SK-N-SH treated with all-trans-retinoic acid at 6 μM for 48 hours (cell line): Measurements from ENCODE around the gene NMT1.

Source experiments
- OSR1 ChIP-seq: fragments of 250-450 bp; sonication (Bioruptor Pico); IDR thresholded peaks from 2 replicates; pipeline ENCODE4 v1.8.0; 2022; ENCODE audit warnings: moderate library complexity, mild to moderate bottlenecking, inconsistent platforms
- PPARA ChIP-seq: fragments of 250-450 bp; sonication (Bioruptor Pico); IDR thresholded peaks from 2 replicates; pipeline ENCODE4 v1.5.0; 2020; ENCODE audit warnings: mild to moderate bottlenecking, borderline replicate concordance
- RARB ChIP-seq: fragments of 250-450 bp; sonication (Bioruptor Pico); IDR thresholded peaks from 2 replicates; pipeline ENCODE4 v1.8.0; 2021; ENCODE audit warnings: mild to moderate bottlenecking, moderate library complexity
- TOX ChIP-seq: fragments of 250-450 bp; sonication (Bioruptor Pico); IDR thresholded peaks from 2 replicates; pipeline ENCODE4 v1.8.0; 2021; ENCODE audit warnings: mild to moderate bottlenecking, moderate library complexity, borderline replicate concordance
- TSHZ2 ChIP-seq: fragments of 250-450 bp; sonication (Bioruptor Pico); IDR thresholded peaks from 2 replicates; pipeline ENCODE4 v1.5.0; 2020; ENCODE audit warnings: mild to moderate bottlenecking, moderate library complexity
- ZFP30 ChIP-seq: fragments of 450-650 bp; formaldehyde crosslinking; IDR thresholded peaks from 2 replicates; pipeline ENCODE4 v1.5.0; 2022; ENCODE audit warnings: mild to moderate bottlenecking, moderate library complexity
- ZNF565 ChIP-seq: fragments of 450-650 bp; formaldehyde crosslinking; conservative IDR thresholded peaks from 2 replicates; pipeline ENCODE4 v1.5.0; 2020; ENCODE audit warnings: low read depth, mild to moderate bottlenecking, moderate library complexity
- TF ChIP-seq, protein P1 (sequence below): fragments of 250-450 bp; sonication (Bioruptor Pico); IDR thresholded peaks from 2 replicates; pipeline ENCODE4 v1.8.0; 2020; ENCODE audit warnings: mild to moderate bottlenecking, moderate library complexity, borderline replicate concordance
- TF ChIP-seq, protein P2 (sequence below): fragments of 250-450 bp; sonication (Bioruptor Pico); IDR thresholded peaks from 2 replicates; pipeline ENCODE4 v1.8.0; 2021; ENCODE audit warnings: low read depth, mild to moderate bottlenecking, moderate library complexity, borderline replicate concordance

DNA sequence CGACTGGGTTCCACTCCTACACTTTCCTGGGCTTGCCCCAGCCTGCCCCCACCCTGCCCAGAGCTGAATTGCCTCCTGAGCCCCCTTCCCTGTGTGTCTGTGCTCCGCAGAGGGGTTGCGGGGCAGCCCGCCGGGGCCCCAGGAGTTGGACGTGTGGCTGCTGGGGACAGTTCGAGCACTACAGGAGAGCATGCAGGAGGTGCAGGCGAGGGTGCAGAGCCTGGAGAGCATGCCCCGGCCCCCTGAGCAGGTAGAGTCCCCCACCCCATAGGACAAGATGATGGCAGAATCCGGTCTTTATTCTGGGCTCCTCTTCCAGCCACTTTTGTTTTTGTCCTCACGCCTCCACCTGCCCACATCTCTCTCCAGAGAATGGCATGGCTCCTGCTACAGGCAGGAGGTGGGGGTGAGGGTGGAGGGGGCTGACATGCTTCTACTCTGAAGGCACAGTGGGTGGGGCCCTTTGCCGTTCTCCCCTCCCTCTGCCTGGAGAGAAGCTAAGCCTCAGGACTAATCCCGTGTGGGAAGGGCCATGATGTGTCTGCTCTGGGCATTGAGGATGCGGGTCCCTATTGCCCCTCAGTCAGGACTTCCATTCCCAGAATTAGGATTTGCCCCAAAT is 77.9 kb downstream of the NMT1 start:
- TF ChIP-seq PPARA, result no peak
- TF ChIP-seq, protein P1, sequence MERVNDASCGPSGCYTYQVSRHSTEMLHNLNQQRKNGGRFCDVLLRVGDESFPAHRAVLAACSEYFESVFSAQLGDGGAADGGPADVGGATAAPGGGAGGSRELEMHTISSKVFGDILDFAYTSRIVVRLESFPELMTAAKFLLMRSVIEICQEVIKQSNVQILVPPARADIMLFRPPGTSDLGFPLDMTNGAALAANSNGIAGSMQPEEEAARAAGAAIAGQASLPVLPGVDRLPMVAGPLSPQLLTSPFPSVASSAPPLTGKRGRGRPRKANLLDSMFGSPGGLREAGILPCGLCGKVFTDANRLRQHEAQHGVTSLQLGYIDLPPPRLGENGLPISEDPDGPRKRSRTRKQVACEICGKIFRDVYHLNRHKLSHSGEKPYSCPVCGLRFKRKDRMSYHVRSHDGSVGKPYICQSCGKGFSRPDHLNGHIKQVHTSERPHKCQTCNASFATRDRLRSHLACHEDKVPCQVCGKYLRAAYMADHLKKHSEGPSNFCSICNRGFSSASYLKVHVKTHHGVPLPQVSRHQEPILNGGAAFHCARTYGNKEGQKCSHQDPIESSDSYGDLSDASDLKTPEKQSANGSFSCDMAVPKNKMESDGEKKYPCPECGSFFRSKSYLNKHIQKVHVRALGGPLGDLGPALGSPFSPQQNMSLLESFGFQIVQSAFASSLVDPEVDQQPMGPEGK (CRISPR knock-in tag), result no peak
- TF ChIP-seq TSHZ2, result no peak
- TF ChIP-seq RARB, result no peak
- no peak for TF ChIP-seq ZFP30 (CRISPR knock-in tag)
- no peak for TF ChIP-seq TOX
- TF ChIP-seq OSR1 (CRISPR knock-in tag), result no peak
- no peak for TF ChIP-seq ZNF565 (CRISPR knock-in tag)
- TF ChIP-seq, protein P2, sequence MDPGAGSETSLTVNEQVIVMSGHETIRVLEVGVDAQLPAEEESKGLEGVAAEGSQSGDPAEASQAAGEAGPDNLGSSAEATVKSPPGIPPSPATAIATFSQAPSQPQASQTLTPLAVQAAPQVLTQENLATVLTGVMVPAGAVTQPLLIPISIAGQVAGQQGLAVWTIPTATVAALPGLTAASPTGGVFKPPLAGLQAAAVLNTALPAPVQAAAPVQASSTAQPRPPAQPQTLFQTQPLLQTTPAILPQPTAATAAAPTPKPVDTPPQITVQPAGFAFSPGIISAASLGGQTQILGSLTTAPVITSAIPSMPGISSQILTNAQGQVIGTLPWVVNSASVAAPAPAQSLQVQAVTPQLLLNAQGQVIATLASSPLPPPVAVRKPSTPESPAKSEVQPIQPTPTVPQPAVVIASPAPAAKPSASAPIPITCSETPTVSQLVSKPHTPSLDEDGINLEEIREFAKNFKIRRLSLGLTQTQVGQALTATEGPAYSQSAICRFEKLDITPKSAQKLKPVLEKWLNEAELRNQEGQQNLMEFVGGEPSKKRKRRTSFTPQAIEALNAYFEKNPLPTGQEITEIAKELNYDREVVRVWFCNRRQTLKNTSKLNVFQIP (CRISPR knock-in tag), result no peak
